ENCODE data around the gene ANK2.

- TF ChIP-seq REST (IDR thresholded peaks at IDR 0.05; ENCODE audit: insufficient replicate concordance, low read depth), result no peak
- TF ChIP-seq, protein P1, sequence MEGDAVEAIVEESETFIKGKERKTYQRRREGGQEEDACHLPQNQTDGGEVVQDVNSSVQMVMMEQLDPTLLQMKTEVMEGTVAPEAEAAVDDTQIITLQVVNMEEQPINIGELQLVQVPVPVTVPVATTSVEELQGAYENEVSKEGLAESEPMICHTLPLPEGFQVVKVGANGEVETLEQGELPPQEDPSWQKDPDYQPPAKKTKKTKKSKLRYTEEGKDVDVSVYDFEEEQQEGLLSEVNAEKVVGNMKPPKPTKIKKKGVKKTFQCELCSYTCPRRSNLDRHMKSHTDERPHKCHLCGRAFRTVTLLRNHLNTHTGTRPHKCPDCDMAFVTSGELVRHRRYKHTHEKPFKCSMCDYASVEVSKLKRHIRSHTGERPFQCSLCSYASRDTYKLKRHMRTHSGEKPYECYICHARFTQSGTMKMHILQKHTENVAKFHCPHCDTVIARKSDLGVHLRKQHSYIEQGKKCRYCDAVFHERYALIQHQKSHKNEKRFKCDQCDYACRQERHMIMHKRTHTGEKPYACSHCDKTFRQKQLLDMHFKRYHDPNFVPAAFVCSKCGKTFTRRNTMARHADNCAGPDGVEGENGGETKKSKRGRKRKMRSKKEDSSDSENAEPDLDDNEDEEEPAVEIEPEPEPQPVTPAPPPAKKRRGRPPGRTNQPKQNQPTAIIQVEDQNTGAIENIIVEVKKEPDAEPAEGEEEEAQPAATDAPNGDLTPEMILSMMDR (IDR thresholded peaks at IDR 0.05; ENCODE audit: insufficient read depth, low read length), result no peak
- no peak for TF ChIP-seq POLR2AphosphoS5 (IDR thresholded peaks at IDR 0.05; ENCODE audit: low read depth)
Measured at GRCh38 chr4:113059449-113060182, 10.2 kb downstream of the ANK2 start.
